H9 (cell line): ENCODE results near the gene CCDC74B. TPM values are rescaled to one million over a fixed set of nuclear protein-coding genes. Genes with fewer than 3 reads are reported as not detected.
"Not testable (repeated sequence)": the region's sequence is repeated elsewhere in the genome, so short reads cannot be mapped to it uniquely, and the experiment has no call there.

Experiments used
- DNase-seq: peaks from one replicate; pipeline ENCODE4 v3.0.0-alpha.2; 2017
- H2AFZ ChIP-seq: one replicate; pipeline ENCODE4 v1.6.1; 2013; ENCODE audit warnings: mild to moderate bottlenecking, low read length, control low read depth, moderate library complexity
- H2AK5ac ChIP-seq: 2 replicates; pipeline ENCODE4 v1.6.1; 2013; ENCODE audit warnings: low read length, control low read depth, mixed read lengths; ENCODE audit not compliant: insufficient read length
- H2BK120ac ChIP-seq: one replicate; pipeline ENCODE4 v1.6.1; 2013; ENCODE audit warnings: low read depth, mild to moderate bottlenecking, low read length, control low read depth, inconsistent platforms; ENCODE audit not compliant: poor library complexity, severe bottlenecking
- H2BK12ac ChIP-seq: 2 replicates; pipeline ENCODE4 v1.6.1; 2013; ENCODE audit warnings: low read length, control low read depth, mixed read lengths, low read depth; ENCODE audit not compliant: insufficient read length
- H2BK15ac ChIP-seq: 2 replicates; pipeline ENCODE4 v1.6.1; 2013; ENCODE audit warnings: low read depth, low read length, control low read depth
- H2BK20ac ChIP-seq: one replicate; pipeline ENCODE4 v1.6.1; 2013; ENCODE audit warnings: low read depth, mild to moderate bottlenecking, low read length, control low read depth, inconsistent platforms; ENCODE audit not compliant: poor library complexity, severe bottlenecking
- H2BK5ac ChIP-seq: 2 replicates; pipeline ENCODE4 v1.6.1; 2013; ENCODE audit warnings: low read length, control low read depth, mixed read lengths; ENCODE audit not compliant: insufficient read length
- H3K14ac ChIP-seq: 2 replicates; pipeline ENCODE4 v1.6.1; 2013; ENCODE audit warnings: low read length, control low read depth; ENCODE audit not compliant: insufficient read depth
- H3K18ac ChIP-seq: 2 replicates; pipeline ENCODE4 v1.6.1; 2013; ENCODE audit warnings: low read depth, mild to moderate bottlenecking, mixed read lengths, low read length, control low read depth; ENCODE audit not compliant: insufficient read length
- H3K23ac ChIP-seq: 2 replicates; pipeline ENCODE4 v1.6.1; 2013; ENCODE audit warnings: low read length, control low read depth, mixed read lengths, low read depth; ENCODE audit not compliant: insufficient read length
- H3K23me2 ChIP-seq: 2 replicates; pipeline ENCODE4 v1.6.1; 2013; ENCODE audit warnings: low read depth, mild to moderate bottlenecking, mixed read lengths, low read length, control low read depth; ENCODE audit not compliant: insufficient read length, poor library complexity, severe bottlenecking
- H3K27ac ChIP-seq: 2 replicates; pipeline ENCODE4 v1.5.1; 2013; ENCODE audit warnings: low read length, control low read depth, mixed read lengths, low read depth; ENCODE audit not compliant: insufficient read length
- H3K27me3 ChIP-seq: 2 replicates; pipeline ENCODE4 v1.6.1; 2013; ENCODE audit warnings: low read length, control low read depth, inconsistent platforms; ENCODE audit not compliant: insufficient read depth
- H3K4ac ChIP-seq: 2 replicates; pipeline ENCODE4 v1.6.1; 2013; ENCODE audit warnings: low read depth, mild to moderate bottlenecking, control low read depth, inconsistent platforms, low read length, moderate library complexity
- H3K4me1 ChIP-seq: 2 replicates; pipeline ENCODE4 v1.6.1; 2013; ENCODE audit warnings: low read length, control low read depth, inconsistent platforms; ENCODE audit not compliant: insufficient read depth
- H3K4me2 ChIP-seq: 2 replicates; pipeline ENCODE4 v1.6.1; 2013; ENCODE audit warnings: low read length, control low read depth, mixed read lengths; ENCODE audit not compliant: insufficient read length, insufficient read depth
- H3K56ac ChIP-seq: 2 replicates; pipeline ENCODE4 v1.6.1; 2013; ENCODE audit warnings: low read depth, mild to moderate bottlenecking, mixed read lengths, low read length, control low read depth; ENCODE audit not compliant: insufficient read length
- H3K79me1 ChIP-seq: 2 replicates; pipeline ENCODE4 v1.6.1; 2013; ENCODE audit warnings: low read depth, mild to moderate bottlenecking, moderate library complexity, low read length, control low read depth, inconsistent platforms; ENCODE audit not compliant: insufficient read depth, poor library complexity, severe bottlenecking
- H3K79me2 ChIP-seq: 2 replicates; pipeline ENCODE4 v1.6.1; 2013; ENCODE audit warnings: low read length, control low read depth, inconsistent platforms; ENCODE audit not compliant: insufficient read depth
- H3K9ac ChIP-seq: 2 replicates; pipeline ENCODE4 v1.6.1; 2013; ENCODE audit warnings: low read length, control low read depth, mixed read lengths; ENCODE audit not compliant: insufficient read length; ENCODE audit errors: extremely low read depth
- H3K9me3 ChIP-seq: one replicate; pipeline ENCODE4 v1.6.1; 2013; ENCODE audit warnings: low read depth, low read length, inconsistent platforms; ENCODE audit not compliant: control insufficient read depth
- H3T11ph ChIP-seq: one replicate; pipeline ENCODE4 v1.6.1; 2013; ENCODE audit warnings: mild to moderate bottlenecking, low read length, control low read depth, inconsistent platforms
- H4K20me1 ChIP-seq: one replicate; pipeline ENCODE4 v1.6.1; 2013; ENCODE audit not compliant: control insufficient read depth, insufficient read length, insufficient read depth
- H4K5ac ChIP-seq: 2 replicates; pipeline ENCODE4 v1.6.1; 2013; ENCODE audit warnings: low read depth, mild to moderate bottlenecking, mixed read lengths, low read length, control low read depth; ENCODE audit not compliant: insufficient read length
- H4K8ac ChIP-seq: replicated peaks from 2 replicates; pipeline ENCODE4 v1.6.1; 2013; ENCODE audit warnings: low read length, control low read depth, mixed read lengths, low read depth; ENCODE audit not compliant: insufficient read length
- H4K91ac ChIP-seq: 2 replicates; pipeline ENCODE4 v1.6.1; 2013; ENCODE audit warnings: low read depth, mild to moderate bottlenecking, moderate library complexity, mixed read lengths, low read length, control low read depth; ENCODE audit not compliant: insufficient read length
- H3K27ac Mint-ChIP-seq, 3 experiments: 2 replicates in 2 of 3; 3 replicates in 1 of 3; pipeline ENCODE4 v1.8.0; 2020 to 2021; ENCODE audit warnings: mixed read lengths in 3 of 3, mild to moderate bottlenecking in 1 of 3, moderate library complexity in 1 of 3
- H3K27me3 Mint-ChIP-seq: 2 replicates; pipeline ENCODE4 v1.8.0; 2021; ENCODE audit warnings: low read depth, mild to moderate bottlenecking, moderate library complexity, mixed read lengths
- H3K36me3 Mint-ChIP-seq, 3 experiments: 2 replicates in 2 of 3; 3 replicates in 1 of 3; pipeline ENCODE4 v1.8.0; 2020 to 2021; ENCODE audit warnings: low read depth in 3 of 3, mixed read lengths in 3 of 3; ENCODE audit not compliant: insufficient read depth in 1 of 3
- H3K4me1 Mint-ChIP-seq, 2 experiments: 2 replicates each; pipeline ENCODE4 v1.8.0; 2020; ENCODE audit warnings: mixed read lengths in 2 of 2
- H3K4me3 Mint-ChIP-seq, 2 experiments: 2 replicates in 1 of 2; 3 replicates in 1 of 2; pipeline ENCODE4 v1.8.0; 2020 to 2021; ENCODE audit warnings: mild to moderate bottlenecking in 2 of 2, mixed read lengths in 2 of 2, moderate library complexity in 1 of 2
- H3K9me3 Mint-ChIP-seq, 2 experiments: 2 replicates in 1 of 2; 3 replicates in 1 of 2; pipeline ENCODE4 v1.8.0; 2020; ENCODE audit warnings: mild to moderate bottlenecking in 2 of 2, mixed read lengths in 2 of 2, moderate library complexity in 1 of 2
- CTCF ChIP-seq: fragments of 200-600 bp; sonication (generic); conservative IDR thresholded peaks from 3 replicates; pipeline ENCODE4 v1.8.0; 2021; ENCODE audit warnings: antibody characterized with exemption, mild to moderate bottlenecking
- WGBS: extraction: QIAGEN DNeasy Blood & Tissue Kit; methylation state at CpG from one replicate; pipeline ENCODE4 v1.1.7; 2013; ENCODE audit warnings: missing lambda C conversion rate, low lambda C conversion rate, mixed read lengths; ENCODE audit not compliant: insufficient read length; ENCODE audit errors: extremely low coverage; 5-methylcytosine and 5-hydroxymethylcytosine counted together
- total RNA-seq: library from RNA; stranded (reverse); gene quantifications from 2 replicates; pipeline ENCODE4 v1.2.1, GENCODE V29; 2021

Gene CCDC74B
- total RNA-seq, 1 experiment from 2014 or later = 6.7 TPM

GRCh38 chr2:130160838-130161705, 16.2 kb upstream of the CCDC74B start:
- not testable (repeated sequence) for H4K5ac ChIP-seq, H3K9me3 Mint-ChIP-seq, H2BK15ac ChIP-seq, H4K20me1 ChIP-seq, H3K4me1 Mint-ChIP-seq, H4K8ac ChIP-seq, H3K9ac ChIP-seq, H3K4me1 ChIP-seq, H3K4me3 Mint-ChIP-seq, H3K79me2 ChIP-seq, H2BK20ac ChIP-seq, H2BK12ac ChIP-seq, H3K14ac ChIP-seq, H3K56ac ChIP-seq, H4K91ac ChIP-seq, H3K9me3 ChIP-seq, H3K4ac ChIP-seq, H2BK5ac ChIP-seq, H3K23me2 ChIP-seq, H3T11ph ChIP-seq, H3K18ac ChIP-seq, H3K23ac ChIP-seq, H3K27ac ChIP-seq, H3K27me3 ChIP-seq, H3K79me1 ChIP-seq, H3K27me3 Mint-ChIP-seq, H3K4me2 ChIP-seq, H2AFZ ChIP-seq, H2AK5ac ChIP-seq, H2BK120ac ChIP-seq
- Mint-ChIP-seq H3K36me3 (peaks cover 16 to 55% (median 35%) of the 10 kb centered on the region in 3 experiments; a peak in 6 of 7 replicates), H3K27ac (peak overlapping the region in 2 of 3 experiments; percentile 74 to 92; a peak in 3 of 7 replicates)
- peak; percentile 54 for DNase-seq
- peak; percentile 31; the same call in 2 of the 3 replicates for TF ChIP-seq CTCF
- no CpG with 5 or more reads among the region's 25 CpGs for WGBS
